GM12891 (cell line): ENCODE results near the gene HGD. TPM values are rescaled to one million over a fixed set of nuclear protein-coding genes. Genes with fewer than 3 reads are reported as not detected.
A peak's percentile ranks its signal among the peaks of the same experiment; 100 is the strongest.
"Not testable (repeated sequence)": the region's sequence is repeated elsewhere in the genome, so short reads cannot be mapped to it uniquely, and the experiment has no call there.

Experiments used
- DNase-seq: peaks from one replicate; pipeline ENCODE4 v3.0.0; 2011; ENCODE audit warnings: low spot score; ENCODE audit not compliant: insufficient read length
- FAIRE-seq: peaks from 2 replicates; lab custom pipeline; 2011; peaks lifted over from hg19 to GRCh38; lab: Jason Lieb, UNC
- PAX5 ChIP-seq: IDR thresholded peaks from 2 replicates; pipeline ENCODE4 v1.6.1; 2011; ENCODE audit warnings: low read length, moderate library complexity, mild to moderate bottlenecking; ENCODE audit not compliant: insufficient read depth, severe bottlenecking
- POLR2A ChIP-seq: IDR thresholded peaks from 2 replicates; pipeline ENCODE4 v1.6.1; 2011; ENCODE audit warnings: low read depth, low read length, control low read depth
- POLR2AphosphoS5 ChIP-seq: IDR thresholded peaks from 2 replicates; pipeline ENCODE4 v1.6.1; 2011; ENCODE audit warnings: low read depth, low read length, control low read depth
- POU2F2 ChIP-seq: IDR thresholded peaks from 2 replicates; pipeline ENCODE4 v1.6.1; 2011; ENCODE audit warnings: low read depth, mild to moderate bottlenecking, control low read depth, low read length, moderate library complexity
- SPI1 ChIP-seq: IDR thresholded peaks from 2 replicates; pipeline ENCODE4 v1.6.1; 2011; ENCODE audit warnings: low read depth, low read length, control low read depth
- TAF1 ChIP-seq: IDR thresholded peaks from 2 replicates; pipeline ENCODE4 v1.6.1; 2011; ENCODE audit warnings: low read depth, low read length, control low read depth
- polyA plus RNA-seq: library from polyadenylated mRNA; unstranded; fragments of >200 nt; gene quantifications from one replicate; pipeline ENCODE4 v1.2.1, GENCODE V29; 2012; ENCODE audit warnings: low read depth, missing spikeins, inconsistent platforms; ENCODE audit not compliant: missing spikeins

Gene HGD
- 0.09 TPM for polyA plus RNA-seq

GRCh38 chr3:120682095-120682681 lies at the start of gene HGD:
Gene HGD (minus strand): TSS chr3:120682239. CDS start chr3:120682111, 128 bp downstream.
- TF ChIP-seq TAF1 (no peak), POLR2A (no peak), SPI1 (no peak), PAX5 (no peak)
- DNase-seq, result no peak
- FAIRE-seq, result no peak

- no peak for FAIRE-seq
- DNase-seq, result no peak
- TF ChIP-seq PAX5 (no peak), POLR2A (no peak), SPI1 (no peak), POU2F2 (no peak), POLR2AphosphoS5 (no peak), TAF1 (no peak)
These were observed 48.8 kb upstream of the HGD start for GRCh38 chr3:120730576-120731542.

- FAIRE-seq (no peak), DNase-seq (no peak)
- TF ChIP-seq TAF1, result no peak
- TF ChIP-seq PAX5, result no peak
- no peak for TF ChIP-seq POU2F2
- no peak for TF ChIP-seq POLR2AphosphoS5
- TF ChIP-seq POLR2A, result no peak
- no peak for TF ChIP-seq SPI1
These were observed 44.8 kb upstream of the HGD start for GRCh38 chr3:120726791-120727190.

GRCh38 chr3:120719167-120719834 lies 37.3 kb upstream of the HGD start:
- not testable (repeated sequence) for DNase-seq
- FAIRE-seq, result peak; percentile 5

GRCh38 chr3:120713262-120713661 lies 31.2 kb upstream of the HGD start:
- DNase-seq, result no peak
- TF ChIP-seq POU2F2, result no peak
- no peak for FAIRE-seq

GRCh38 chr3:120710369-120710768 lies 28.3 kb upstream of the HGD start:
- FAIRE-seq, result no peak
- DNase-seq, result no peak
- TF ChIP-seq PAX5 (no peak), POLR2A (no peak), POLR2AphosphoS5 (no peak), POU2F2 (no peak), SPI1 (no peak), TAF1 (no peak)

GRCh38 chr3:120708408-120708807 lies 26.4 kb upstream of the HGD start:
- no peak for FAIRE-seq
- DNase-seq, result no peak
- TF ChIP-seq SPI1 (peak; percentile 67), POLR2AphosphoS5 (no peak), TAF1 (no peak), POU2F2 (no peak), POLR2A (no peak), PAX5 (no peak)

GRCh38 chr3:120706950-120707349 lies 24.9 kb upstream of the HGD start:
- TF ChIP-seq POU2F2 (no peak), POLR2AphosphoS5 (no peak), SPI1 (peak; percentile 54), PAX5 (no peak)
- FAIRE-seq, result no peak
- DNase-seq, result no peak

GRCh38 chr3:120705884-120706582 lies 24.0 kb upstream of the HGD start:
- TF ChIP-seq TAF1 (no peak), POLR2A (no peak), SPI1 (no peak), POU2F2 (no peak), PAX5 (no peak), POLR2AphosphoS5 (no peak)
- FAIRE-seq, result no peak
- DNase-seq, result no peak

GRCh38 chr3:120699333-120699732 lies 17.3 kb upstream of the HGD start:
- no peak for FAIRE-seq
- no peak for DNase-seq
- TF ChIP-seq POLR2A, result no peak
- TF ChIP-seq POU2F2, result no peak
